ENCODE measurements around the gene IRS2. TPM values are rescaled to one million over a fixed set of nuclear protein-coding genes. Genes with fewer than 3 reads are reported as not detected.

The IRS2 gene
- total and polyA plus RNA-seq, 2 of the 8 experiments (the other 6 are each of a cell fraction or from before 2014, with no cell fraction given) = 2.6 to 17.0 TPM

GRCh38 chr13:109741966-109742365, 44.4 kb downstream of the IRS2 start (continued):
- no peak for TF ChIP-seq CHD7 (IDR thresholded peaks at IDR 0.05; ENCODE audit: insufficient replicate concordance, low read length)
- no peak for TF ChIP-seq YY1 (IDR thresholded peaks at IDR 0.05; ENCODE audit: low read depth, low read length)
- TF ChIP-seq TCF12 (IDR thresholded peaks at IDR 0.05; ENCODE audit: low read depth, low read length) = no peak
- no peak for TF ChIP-seq EZH2 (IDR thresholded peaks at IDR 0.05; ENCODE audit: low read depth, low read length, severe bottlenecking)
- TF ChIP-seq POU5F1 (IDR thresholded peaks at IDR 0.05; ENCODE audit: low read depth, low read length) = no peak
- no peak for TF ChIP-seq ASH2L (IDR thresholded peaks at IDR 0.05; ENCODE audit: low read length)
- no peak for TF ChIP-seq CTBP2 (IDR thresholded peaks at IDR 0.05; ENCODE audit: borderline replicate concordance, insufficient read depth, insufficient read length, low read length)
- TF ChIP-seq SP1 (IDR thresholded peaks at IDR 0.05; ENCODE audit: low read depth, low read length) = no peak
- TF ChIP-seq RFX5 (IDR thresholded peaks at IDR 0.05; ENCODE audit: borderline replicate concordance, low read depth, low read length) = no peak
- TF ChIP-seq USF2 (IDR thresholded peaks at IDR 0.05; ENCODE audit: low read length) = no peak

Measured in H1 (cell line).